ENCODE data around the gene VAMP8.

- TF ChIP-seq CTCF (IDR thresholded peaks at IDR 0.05): no peak
- no peak for TF ChIP-seq ZFX (IDR thresholded peaks at IDR 0.05; ENCODE audit: borderline replicate concordance)
Measured at GRCh38 chr2:85566265-85566664, 11.1 kb upstream of the VAMP8 start.

Measured in 22Rv1 (cell line).